ENCODE results near the gene LGALS1. TPM values are rescaled to one million over a fixed set of nuclear protein-coding genes. Genes with fewer than 3 reads are reported as not detected.

The LGALS1 gene
- total and polyA plus RNA-seq, 3 donors from 2014 or later: 466 to 960 (median 681) TPM

DNA sequence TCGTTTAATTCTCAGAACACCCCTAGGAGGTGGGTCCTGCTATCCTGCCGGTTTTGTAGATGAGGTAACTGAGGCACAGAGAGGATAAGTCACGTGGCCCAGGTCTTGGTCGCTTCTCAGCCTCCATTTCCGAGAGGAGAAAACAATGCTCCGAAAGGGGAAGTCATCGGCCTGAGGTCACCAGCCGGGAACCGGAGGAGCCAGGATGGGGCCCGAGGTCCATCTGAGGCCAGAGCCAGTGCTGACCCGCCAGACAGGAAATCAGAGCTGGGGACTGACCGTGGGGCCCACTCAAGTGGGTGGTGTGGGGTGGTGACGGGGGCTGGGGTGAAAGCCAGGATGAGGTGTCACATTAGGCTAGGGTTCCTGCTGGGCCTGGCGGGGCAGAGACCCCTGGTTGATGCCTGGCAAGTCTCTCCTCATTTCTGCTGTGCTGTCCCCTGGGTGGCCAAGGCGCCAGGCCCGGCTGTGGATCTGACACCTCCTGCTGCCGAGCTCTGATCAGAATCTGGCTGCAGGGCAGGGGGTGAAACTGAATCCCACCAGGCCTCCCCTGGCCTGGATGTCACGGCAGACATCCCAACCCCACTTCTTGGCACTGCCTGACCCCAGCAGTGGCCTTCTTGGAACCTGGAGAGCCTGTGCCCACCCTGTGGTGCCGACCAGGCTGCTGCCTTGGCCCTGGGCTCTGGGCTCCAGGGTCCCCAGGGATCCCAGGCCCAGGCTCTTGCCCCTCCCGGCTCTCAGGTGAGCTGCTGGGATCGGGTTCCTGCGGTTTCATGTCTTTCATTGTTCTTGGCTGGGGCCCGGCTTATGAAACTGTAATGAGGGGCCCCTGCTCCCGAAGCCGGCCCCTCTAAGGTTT, 33.4 kb downstream of the LGALS1 start:
- H3K36me3 ChIP-seq (ENCODE audit: low read depth, missing control alignments): no peaks in the 10 kb centered on the region
- H3K4me3 ChIP-seq: no peak overlapping the region
- H3K9me3 ChIP-seq: no peaks in the 10 kb centered on the region
- H3K27ac ChIP-seq: no peak overlapping the region
- TF ChIP-seq POLR2A (IDR thresholded peaks at IDR 0.05): no peak
- H3K27me3 ChIP-seq: no peaks in the 10 kb centered on the region
- intact Hi-C loops (cut with DNase I; ENCODE audit: low total_unique reads): no loop called here
- H3K4me1 ChIP-seq: no peaks in the 10 kb centered on the region
- DNase-seq: no peak
- WGBS, 2 donors: 91 to 94% methylated on average over 19 to 25 of the region's 25 CpGs

DNA sequence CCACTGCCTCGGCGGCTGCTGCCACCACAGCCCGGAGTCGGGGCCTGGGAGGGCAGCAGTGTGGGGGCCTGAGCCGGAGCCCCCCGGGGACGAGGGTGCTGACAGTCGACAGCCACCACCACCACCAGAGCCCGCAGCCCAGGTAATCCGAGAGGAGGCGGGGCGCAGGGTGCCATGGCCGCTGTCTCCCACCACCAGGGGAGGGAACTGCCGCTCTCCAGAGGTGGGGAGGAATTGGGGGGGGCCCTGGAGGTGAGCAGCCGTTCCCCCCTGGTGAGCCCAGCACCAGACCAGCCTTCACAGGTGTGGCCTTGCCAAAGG, 34.0 kb downstream of the LGALS1 start:
- TF ChIP-seq, protein P1, sequence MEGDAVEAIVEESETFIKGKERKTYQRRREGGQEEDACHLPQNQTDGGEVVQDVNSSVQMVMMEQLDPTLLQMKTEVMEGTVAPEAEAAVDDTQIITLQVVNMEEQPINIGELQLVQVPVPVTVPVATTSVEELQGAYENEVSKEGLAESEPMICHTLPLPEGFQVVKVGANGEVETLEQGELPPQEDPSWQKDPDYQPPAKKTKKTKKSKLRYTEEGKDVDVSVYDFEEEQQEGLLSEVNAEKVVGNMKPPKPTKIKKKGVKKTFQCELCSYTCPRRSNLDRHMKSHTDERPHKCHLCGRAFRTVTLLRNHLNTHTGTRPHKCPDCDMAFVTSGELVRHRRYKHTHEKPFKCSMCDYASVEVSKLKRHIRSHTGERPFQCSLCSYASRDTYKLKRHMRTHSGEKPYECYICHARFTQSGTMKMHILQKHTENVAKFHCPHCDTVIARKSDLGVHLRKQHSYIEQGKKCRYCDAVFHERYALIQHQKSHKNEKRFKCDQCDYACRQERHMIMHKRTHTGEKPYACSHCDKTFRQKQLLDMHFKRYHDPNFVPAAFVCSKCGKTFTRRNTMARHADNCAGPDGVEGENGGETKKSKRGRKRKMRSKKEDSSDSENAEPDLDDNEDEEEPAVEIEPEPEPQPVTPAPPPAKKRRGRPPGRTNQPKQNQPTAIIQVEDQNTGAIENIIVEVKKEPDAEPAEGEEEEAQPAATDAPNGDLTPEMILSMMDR (IDR thresholded peaks at IDR 0.05): no peak
- TF ChIP-seq POLR2A (IDR thresholded peaks at IDR 0.05): no peak
- H3K9me3 ChIP-seq: no peaks in the 10 kb centered on the region
- no peaks in the 10 kb centered on the region for H3K27me3 ChIP-seq
- WGBS, 2 donors: 91 to 94% methylated on average over 8 to 11 of the region's 15 CpGs
- no peaks in the 10 kb centered on the region for H3K36me3 ChIP-seq (ENCODE audit: low read depth, missing control alignments)
- H3K27ac ChIP-seq: no peak overlapping the region
- DNase-seq: no peak
- H3K4me1 ChIP-seq: no peaks in the 10 kb centered on the region
- intact Hi-C loops (cut with DNase I; ENCODE audit: low total_unique reads): no loop called here
- no peak overlapping the region for H3K4me3 ChIP-seq

DNA sequence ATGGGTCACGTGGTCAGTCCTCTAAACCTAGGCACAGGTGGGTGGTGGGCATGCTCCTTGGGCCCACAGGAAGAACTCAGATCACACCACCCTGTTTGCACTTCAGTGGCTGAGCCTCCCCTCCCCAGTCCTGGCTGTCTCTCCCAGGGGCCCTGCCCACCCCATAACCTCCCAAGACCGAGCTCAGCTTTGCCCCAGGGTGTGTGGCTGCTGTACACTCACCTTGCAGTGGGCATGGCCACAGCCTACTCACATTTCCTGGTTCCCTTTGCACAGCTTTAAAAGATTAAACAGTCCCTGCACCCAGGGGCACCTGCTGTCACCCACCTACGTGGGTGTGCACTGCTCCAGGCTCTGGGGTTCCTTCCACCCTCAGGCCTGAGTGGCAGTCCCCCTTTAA, 35.2 kb downstream of the LGALS1 start:
- no peak for DNase-seq
- H3K27me3 ChIP-seq: no peaks in the 10 kb centered on the region
- no peak overlapping the region for H3K4me3 ChIP-seq
- TF ChIP-seq, protein P1 (IDR thresholded peaks at IDR 0.05): no peak
- no peak for TF ChIP-seq POLR2A (IDR thresholded peaks at IDR 0.05)
- intact Hi-C loops (cut with DNase I; ENCODE audit: low total_unique reads): no loop called here
- H3K36me3 ChIP-seq (ENCODE audit: low read depth, missing control alignments): no peaks in the 10 kb centered on the region
- H3K9me3 ChIP-seq: no peaks in the 10 kb centered on the region
- 90 to 100% methylated on average over 3 of the region's 3 CpGs for WGBS, 2 donors
- H3K27ac ChIP-seq: no peak overlapping the region
- H3K4me1 ChIP-seq: no peaks in the 10 kb centered on the region

DNA sequence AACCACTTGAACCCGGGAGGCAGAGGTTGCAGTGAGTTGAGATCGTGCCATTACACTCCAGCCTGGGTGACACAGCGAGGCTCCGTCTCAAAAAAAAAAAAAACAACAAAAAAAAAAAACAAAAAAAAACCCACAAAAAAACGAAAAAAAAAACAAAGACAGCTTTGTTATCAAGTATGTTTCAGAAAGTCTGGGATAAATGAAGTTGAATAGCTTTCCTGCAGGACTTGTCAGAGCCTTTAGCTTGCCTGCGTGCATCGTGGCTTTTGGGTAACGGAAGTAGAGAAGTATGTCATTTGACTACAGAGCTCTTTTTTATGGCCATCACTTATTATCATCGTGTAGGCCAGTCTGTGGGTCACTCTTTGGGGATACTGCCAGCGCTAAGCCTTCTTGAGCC, 36.1 kb downstream of the LGALS1 start:
- Histone ChIP-seq H3K27me3 (no peaks in the 10 kb centered on the region), H3K27ac (no peak overlapping the region), H3K4me1 (no peaks in the 10 kb centered on the region), H3K4me3 (no peak overlapping the region), H3K36me3 (ENCODE audit: low read depth, missing control alignments) (no peaks in the 10 kb centered on the region), H3K9me3 (no peaks in the 10 kb centered on the region)
- 87 to 90% methylated on average over 10 of the region's 10 CpGs for WGBS, 2 donors
- DNase-seq: no peak
- no peak for TF ChIP-seq POLR2A (IDR thresholded peaks at IDR 0.05)
- TF ChIP-seq, protein P1 (IDR thresholded peaks at IDR 0.05): no peak
- intact Hi-C loops (cut with DNase I; ENCODE audit: low total_unique reads): no loop called here

DNA sequence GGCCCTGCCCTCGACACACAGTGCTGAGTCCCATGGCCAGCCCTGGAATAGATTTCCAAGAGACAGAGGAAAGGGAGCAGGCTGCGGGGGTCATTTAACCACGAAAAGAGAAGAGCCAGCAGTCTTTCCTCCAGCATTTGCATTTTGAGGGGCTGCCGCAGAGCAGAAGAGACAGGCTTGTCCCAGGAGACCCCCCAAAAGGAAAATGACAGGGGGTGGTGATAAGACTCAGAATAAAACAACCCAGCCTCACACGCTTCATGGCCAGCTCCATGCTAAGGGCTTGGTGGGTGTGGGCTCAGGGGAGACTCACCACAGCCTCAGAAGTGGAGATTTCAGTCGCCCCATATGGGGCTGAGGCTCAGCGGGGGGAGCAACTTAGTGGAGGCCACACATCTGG, 38.3 kb downstream of the LGALS1 start:
- WGBS, 2 donors: 91 to 94% methylated on average over 7 of the region's 7 CpGs
- no peak for TF ChIP-seq POLR2A (IDR thresholded peaks at IDR 0.05)
- TF ChIP-seq, protein P1 (IDR thresholded peaks at IDR 0.05): no peak
- Histone ChIP-seq H3K27ac (no peak overlapping the region), H3K9me3 (no peaks in the 10 kb centered on the region), H3K4me1 (no peaks in the 10 kb centered on the region), H3K36me3 (ENCODE audit: low read depth, missing control alignments) (no peaks in the 10 kb centered on the region), H3K4me3 (no peak overlapping the region), H3K27me3 (no peaks in the 10 kb centered on the region)
- intact Hi-C loops (cut with DNase I; ENCODE audit: low total_unique reads): no loop called here
- DNase-seq: no peak

Data from testis (tissue), 3 donors.